Measurements from ENCODE around the gene ACKR3. TPM values are rescaled to one million over a fixed set of nuclear protein-coding genes. Genes with fewer than 3 reads are reported as not detected.

ACKR3 gene
- total RNA-seq, 1 experiment from 2014 or later, result 3.9 TPM

DNA sequence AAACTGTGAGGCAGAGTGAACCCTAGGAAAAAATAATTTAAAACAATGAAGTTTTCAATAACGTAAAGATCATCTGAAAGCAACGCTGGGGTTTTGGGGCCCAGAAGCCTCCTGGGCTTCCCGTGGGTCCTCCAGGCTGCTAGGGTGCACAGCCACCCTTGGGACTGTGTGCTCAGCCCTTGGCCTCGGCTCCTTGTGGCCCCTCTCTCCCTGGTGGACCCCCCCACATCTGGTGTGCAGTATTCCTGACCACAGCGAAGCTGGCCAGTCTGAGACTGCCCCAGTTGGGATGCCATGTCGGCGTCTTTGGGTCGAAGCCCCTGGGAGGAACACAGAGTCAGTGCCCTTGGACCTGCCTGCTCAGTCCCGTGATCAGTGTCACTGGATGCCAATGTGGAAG, 53.0 kb downstream of the ACKR3 start:
- Mint-ChIP-seq H3K36me3 (ENCODE audit: insufficient read depth, unreplicated experiment) (no peaks in the 10 kb centered on the region), H3K27ac (ENCODE audit: unreplicated experiment) (no peak overlapping the region), H3K4me3 (ENCODE audit: unreplicated experiment) (no peak overlapping the region), H3K9me3 (ENCODE audit: unreplicated experiment) (no peaks in the 10 kb centered on the region), H3K4me1 (ENCODE audit: low read depth, unreplicated experiment) (no peaks in the 10 kb centered on the region), H3K27me3 (ENCODE audit: insufficient read depth, unreplicated experiment) (peaks cover 3% of the 10 kb centered on the region)
- ChIA-PET CTCF (no interaction called here), POLR2A (no interaction called here)
- intact Hi-C loops (cut with micrococcal nuclease; ENCODE audit: unreplicated experiment), result no loop called here
- H3K9me3 ChIP-seq, result no peaks in the 10 kb centered on the region
- TF ChIP-seq CTCF (IDR thresholded peaks at IDR 0.05; ENCODE audit: insufficient read depth in 1 of 2, low read depth in 1 of 2, low read length in 1 of 2, severe bottlenecking in 1 of 2, unreplicated experiment in 1 of 2), result no peak
- H3K4me1 ChIP-seq, result no peaks in the 10 kb centered on the region
- H3K4me3 ChIP-seq (ENCODE audit: low read depth, low read length), result no peak overlapping the region
- BruUV-seq (replicated peaks), result no TSS peak
- no peak for DNase-seq
- no peaks in the 10 kb centered on the region for H3K36me3 ChIP-seq (ENCODE audit: control insufficient read depth, insufficient read depth, low read length)
- no peaks in the 10 kb centered on the region for H3K27me3 ChIP-seq (replicated peaks; ENCODE audit: control insufficient read depth, insufficient read depth, low read length)

DNA sequence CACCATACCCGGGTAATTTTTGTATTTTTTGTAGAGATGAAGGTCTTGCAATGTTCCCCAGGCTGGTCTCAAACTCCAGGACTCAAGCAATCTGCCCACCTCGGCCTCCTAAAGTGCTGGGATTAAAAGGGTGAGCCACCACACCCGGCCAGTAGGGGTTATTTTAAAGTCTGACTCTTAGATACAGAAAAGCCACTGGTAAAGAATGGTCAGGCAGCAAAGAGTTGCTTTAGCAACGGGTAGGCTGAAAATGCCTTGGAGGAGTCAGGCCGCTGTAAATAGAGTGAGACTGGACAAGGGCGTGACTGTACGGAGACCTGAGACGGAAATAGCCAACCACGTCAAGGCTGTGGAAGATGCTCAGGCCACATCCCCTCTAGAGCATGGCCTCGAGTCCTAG, 54.2 kb downstream of the ACKR3 start:
- DNase-seq, result no peak
- peaks cover 1% of the 10 kb centered on the region for H3K27me3 Mint-ChIP-seq (ENCODE audit: insufficient read depth, unreplicated experiment)
- H3K4me3 Mint-ChIP-seq (ENCODE audit: unreplicated experiment), result no peak overlapping the region
- intact Hi-C loops (cut with micrococcal nuclease; ENCODE audit: unreplicated experiment), result no loop called here
- H3K4me1 Mint-ChIP-seq (ENCODE audit: low read depth, unreplicated experiment), result no peaks in the 10 kb centered on the region
- no peak overlapping the region for H3K27ac Mint-ChIP-seq (ENCODE audit: unreplicated experiment)
- no peaks in the 10 kb centered on the region for H3K36me3 Mint-ChIP-seq (ENCODE audit: insufficient read depth, unreplicated experiment)
- no TSS peak for BruUV-seq (replicated peaks)
- no peaks in the 10 kb centered on the region for H3K9me3 ChIP-seq
- no peak for TF ChIP-seq CTCF (IDR thresholded peaks at IDR 0.05; ENCODE audit: insufficient read depth in 1 of 2, low read depth in 1 of 2, low read length in 1 of 2, severe bottlenecking in 1 of 2, unreplicated experiment in 1 of 2)
- no peak overlapping the region for H3K4me3 ChIP-seq (ENCODE audit: low read depth, low read length)
- ChIA-PET POLR2A (no interaction called here), CTCF (no interaction called here)
- H3K36me3 ChIP-seq (ENCODE audit: control insufficient read depth, insufficient read depth, low read length), result no peaks in the 10 kb centered on the region
- H3K9me3 Mint-ChIP-seq (ENCODE audit: unreplicated experiment), result no peaks in the 10 kb centered on the region
- H3K4me1 ChIP-seq, result no peaks in the 10 kb centered on the region
- no peaks in the 10 kb centered on the region for H3K27me3 ChIP-seq (replicated peaks; ENCODE audit: control insufficient read depth, insufficient read depth, low read length)

DNA sequence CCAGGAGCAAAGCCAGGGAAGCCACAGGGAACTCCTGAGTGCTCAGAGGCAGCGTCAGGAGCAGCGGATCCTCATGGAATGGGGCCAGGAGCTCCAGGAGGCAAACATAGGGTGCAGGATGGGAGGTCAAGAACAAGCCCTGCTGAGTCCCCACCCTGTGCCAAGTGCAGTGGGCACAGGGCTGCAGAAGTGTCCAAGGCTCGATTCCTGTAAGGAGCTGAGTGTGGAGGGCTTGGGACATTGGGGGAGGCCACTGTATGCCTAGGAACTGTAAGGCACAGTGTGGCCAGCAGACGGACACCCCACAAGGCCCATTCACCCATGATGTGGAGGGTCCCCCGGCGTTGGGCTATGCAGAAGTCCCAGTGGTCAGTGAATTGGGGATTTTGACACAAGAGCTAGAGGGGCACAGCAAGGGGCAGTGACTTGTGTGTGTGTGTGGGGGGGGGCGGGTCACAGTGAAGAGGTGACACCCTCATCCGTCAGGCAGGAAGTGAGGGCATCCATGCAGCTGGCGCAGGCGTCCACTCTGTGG, 55.6 kb downstream of the ACKR3 start:
- no peak overlapping the region for H3K27ac Mint-ChIP-seq (ENCODE audit: unreplicated experiment)
- DNase-seq, result no peak
- H3K4me3 ChIP-seq (ENCODE audit: low read depth, low read length), result no peak overlapping the region
- CTCF ChIA-PET, result no interaction called here
- H3K27me3 ChIP-seq (replicated peaks; ENCODE audit: control insufficient read depth, insufficient read depth, low read length), result no peaks in the 10 kb centered on the region
- POLR2A ChIA-PET, result no interaction called here
- intact Hi-C loops (cut with micrococcal nuclease; ENCODE audit: unreplicated experiment), result no loop called here
- H3K9me3 ChIP-seq, result no peaks in the 10 kb centered on the region
- no peak overlapping the region for H3K4me3 Mint-ChIP-seq (ENCODE audit: unreplicated experiment)
- no peak for TF ChIP-seq CTCF (IDR thresholded peaks at IDR 0.05; ENCODE audit: insufficient read depth in 1 of 2, low read depth in 1 of 2, low read length in 1 of 2, severe bottlenecking in 1 of 2, unreplicated experiment in 1 of 2)
- no peaks in the 10 kb centered on the region for H3K36me3 ChIP-seq (ENCODE audit: control insufficient read depth, insufficient read depth, low read length)
- BruUV-seq (replicated peaks), result no TSS peak
- no peaks in the 10 kb centered on the region for H3K4me1 Mint-ChIP-seq (ENCODE audit: low read depth, unreplicated experiment)
- no peaks in the 10 kb centered on the region for H3K36me3 Mint-ChIP-seq (ENCODE audit: insufficient read depth, unreplicated experiment)
- H3K4me1 ChIP-seq, result no peaks in the 10 kb centered on the region
- H3K27me3 Mint-ChIP-seq (ENCODE audit: insufficient read depth, unreplicated experiment), result no peaks in the 10 kb centered on the region
- H3K9me3 Mint-ChIP-seq (ENCODE audit: unreplicated experiment), result no peaks in the 10 kb centered on the region

Data from Caco-2 (cell line).